Heart left ventricle (tissue), 13 donors: ENCODE data around the gene PDE7B.

Source experiments
- CTCF ChIP-seq, 12 donors: fragments of 200-600 bp; sonication (generic) in 4 of 12; IDR thresholded peaks; one replicate each; pipeline versions ENCODE4 v1.5.0 to v1.8.0; 2018 to 2022; ENCODE audit warnings: antibody characterized with exemption in 12 of 12, mild to moderate bottlenecking in 5 of 12
- POLR2A ChIP-seq, 2 donors: fragments of 450-650 bp; IDR thresholded peaks; one replicate each; pipeline ENCODE4 v1.6.1; 2017; ENCODE audit warnings: antibody characterized with exemption in 2 of 2, mild to moderate bottlenecking in 2 of 2, moderate library complexity in 2 of 2
- donor health status: ischemic (EF 13 %, LVEDD 7.1; RV severe dilation, severe dysfunction).
- donor health status: DM: no; HTN: yes; CAD: no.
- donor health status: DM: no; HTN: no; CAD: no.
- donor health status: ischemic (EF 25% LVEDD 6.9; RV normal size, moderate dysfunction).
- donor health status: ischemic (EF 25% LVEDD 5.7; RV mildly dilated, moderate dysfunction).
- donor health status: ischemic (EF 35%, LVEDD 5.7; RV mildly dilated, moderate dysfunction).
- donor health status: nonischemic (EF 11% LVEDD 7.7; RV severe dilation, severe dysfunction).
- donor health status: DM: yes; HTN: yes; CAD: no.
- donor health status: PGD.
- donor health status: ischemic (EF 29% LVEDD 5.4; RV normal size, mild dysfunction).
- donor health status: nonischemic (EF 23%, LVEDD 6.1; RV moderate dilation, normal function).

- TF ChIP-seq CTCF (IDR thresholded peaks at IDR 0.05), result no peak
- TF ChIP-seq POLR2A (IDR thresholded peaks at IDR 0.05), result no peak
Observed at GRCh38 chr6:136160250-136160649, 308.7 kb downstream of the PDE7B start.
